K562 (cell line): ENCODE results near the gene ZMIZ1. TPM values are rescaled to one million over a fixed set of nuclear protein-coding genes. Genes with fewer than 3 reads are reported as not detected.

Experiments used
- C11orf30 ChIP-seq: fragments of 450-650 bp; IDR thresholded peaks from 2 replicates; pipeline ENCODE4 v1.6.1; 2016; ENCODE audit warnings: low read depth, mild to moderate bottlenecking
- RERE ChIP-seq: sonication (generic); formaldehyde crosslinking; IDR thresholded peaks from 2 replicates; pipeline ENCODE4 v1.8.0; 2023; ENCODE audit warnings: missing genetic modification reagents, mild to moderate bottlenecking, borderline replicate concordance
- REST ChIP-seq, 2 experiments: fragments of 450-650 bp; formaldehyde crosslinking in 1 of 2; IDR thresholded peaks; 2 replicates each; pipeline versions ENCODE4 v1.4.0 to v1.6.1; 2014 to 2020; ENCODE audit warnings: mild to moderate bottlenecking in 2 of 2, borderline replicate concordance in 1 of 2, low read depth in 1 of 2
- THAP7 ChIP-seq: fragments of 250-450 bp; sonication (Bioruptor Pico); IDR thresholded peaks from 2 replicates; pipeline ENCODE4 v1.5.0; 2021
- polyA plus RNA-seq, 8 experiments: library from polyadenylated mRNA; depleted of rRNA in 4 of 8; stranded (reverse) in 5 of 8; unstranded in 3 of 8; fragments of >200 nt; fragmentation: Nextera tagmentation in 2 of 8; fragmentation: Illumina TruSeq in 1 of 8; extraction: Ambion mirVana in 2 of 8; extraction: Trizol in 1 of 8; gene quantifications; 2 replicates each; pipeline versions ENCODE4 v1.2.1 to v1.2.3, GENCODE V29; 2011 to 2014; ENCODE audit warnings: inconsistent platforms in 1 of 8, missing spikeins in 1 of 8
- total RNA-seq, 7 experiments: library from RNA; depleted of rRNA in 6 of 7; stranded (reverse); fragments of >200 nt in 6 of 7; fragmentation: Illumina TruSeq in 2 of 7; extraction: Trizol in 2 of 7; gene quantifications; 2 replicates each; pipeline versions ENCODE4 v1.2.1 to v1.2.3, GENCODE V29; 2011 to 2021; ENCODE audit warnings: low replicate concordance in 1 of 7
- TF ChIP-seq, protein P1 (sequence below): fragments of 250-450 bp; sonication (Bioruptor Pico); IDR thresholded peaks from 2 replicates; pipeline ENCODE4 v1.8.0; 2022; ENCODE audit warnings: moderate library complexity, mild to moderate bottlenecking, inconsistent platforms

The ZMIZ1 gene
- total and polyA plus RNA-seq, 9 of the 15 experiments (the other 6 are each of a cell fraction or from before 2014, with no cell fraction given), result 1.0 to 37.3 (median 4.3) TPM

- TF ChIP-seq REST (IDR thresholded peaks at IDR 0.05; ENCODE audit: borderline replicate concordance) (no peak), REST (CRISPR knock-in tag; IDR thresholded peaks at IDR 0.05; ENCODE audit: low read depth) (no peak), C11orf30 (no peak), THAP7 (no peak), RERE (no peak)
- TF ChIP-seq, protein P1, sequence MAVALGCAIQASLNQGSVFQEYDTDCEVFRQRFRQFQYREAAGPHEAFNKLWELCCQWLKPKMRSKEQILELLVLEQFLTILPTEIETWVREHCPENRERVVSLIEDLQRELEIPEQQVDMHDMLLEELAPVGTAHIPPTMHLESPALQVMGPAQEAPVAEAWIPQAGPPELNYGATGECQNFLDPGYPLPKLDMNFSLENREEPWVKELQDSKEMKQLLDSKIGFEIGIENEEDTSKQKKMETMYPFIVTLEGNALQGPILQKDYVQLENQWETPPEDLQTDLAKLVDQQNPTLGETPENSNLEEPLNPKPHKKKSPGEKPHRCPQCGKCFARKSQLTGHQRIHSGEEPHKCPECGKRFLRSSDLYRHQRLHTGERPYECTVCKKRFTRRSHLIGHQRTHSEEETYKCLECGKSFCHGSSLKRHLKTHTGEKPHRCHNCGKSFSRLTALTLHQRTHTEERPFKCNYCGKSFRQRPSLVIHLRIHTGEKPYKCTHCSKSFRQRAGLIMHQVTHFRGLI (CRISPR knock-in tag), result no peak
These were observed 229.9 kb downstream of the ZMIZ1 start (continued) for GRCh38 chr10:79298403-79299244.
